ENCODE measurements around the gene ANKHD1. TPM values are rescaled to one million over a fixed set of nuclear protein-coding genes. Genes with fewer than 3 reads are reported as not detected.

Gene ANKHD1
- total and polyA plus RNA-seq, 9 of the 15 experiments (the other 6 are each of a cell fraction or from before 2014, with no cell fraction given): 38.9 to 138 (median 78.7) TPM

DNA sequence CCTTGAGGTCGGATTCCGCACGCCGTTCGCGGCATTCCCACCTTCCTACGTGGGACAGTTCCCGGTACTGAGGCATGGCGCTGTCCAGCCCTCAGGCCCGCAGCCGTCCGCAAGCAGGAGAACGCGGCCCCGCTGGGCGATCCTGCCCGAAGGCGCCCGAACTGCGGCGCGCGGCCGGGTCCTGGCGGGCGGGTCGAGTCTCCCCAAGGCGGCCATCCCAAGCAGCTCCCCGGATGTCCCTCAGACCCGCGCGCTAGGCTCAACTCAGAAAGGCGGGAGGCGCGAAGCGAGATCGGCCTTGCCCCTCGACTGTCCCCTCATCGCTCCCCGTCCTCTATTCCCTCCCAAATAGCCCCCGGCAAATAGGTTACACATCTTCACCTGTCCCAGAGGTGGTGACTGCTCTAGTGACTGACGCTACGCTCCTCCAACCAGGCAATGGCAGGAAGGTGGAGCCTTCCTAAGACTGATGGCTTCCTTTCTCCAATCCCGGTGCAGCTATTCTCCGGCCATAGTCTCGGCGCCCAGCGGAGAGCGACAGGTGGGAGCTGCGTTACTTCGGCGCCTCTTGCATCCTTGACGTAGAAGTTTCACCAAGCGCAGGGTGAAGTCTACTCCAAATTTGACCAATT, 787 bp upstream of the ANKHD1 start (continued):
- TF ChIP-seq, protein P1, sequence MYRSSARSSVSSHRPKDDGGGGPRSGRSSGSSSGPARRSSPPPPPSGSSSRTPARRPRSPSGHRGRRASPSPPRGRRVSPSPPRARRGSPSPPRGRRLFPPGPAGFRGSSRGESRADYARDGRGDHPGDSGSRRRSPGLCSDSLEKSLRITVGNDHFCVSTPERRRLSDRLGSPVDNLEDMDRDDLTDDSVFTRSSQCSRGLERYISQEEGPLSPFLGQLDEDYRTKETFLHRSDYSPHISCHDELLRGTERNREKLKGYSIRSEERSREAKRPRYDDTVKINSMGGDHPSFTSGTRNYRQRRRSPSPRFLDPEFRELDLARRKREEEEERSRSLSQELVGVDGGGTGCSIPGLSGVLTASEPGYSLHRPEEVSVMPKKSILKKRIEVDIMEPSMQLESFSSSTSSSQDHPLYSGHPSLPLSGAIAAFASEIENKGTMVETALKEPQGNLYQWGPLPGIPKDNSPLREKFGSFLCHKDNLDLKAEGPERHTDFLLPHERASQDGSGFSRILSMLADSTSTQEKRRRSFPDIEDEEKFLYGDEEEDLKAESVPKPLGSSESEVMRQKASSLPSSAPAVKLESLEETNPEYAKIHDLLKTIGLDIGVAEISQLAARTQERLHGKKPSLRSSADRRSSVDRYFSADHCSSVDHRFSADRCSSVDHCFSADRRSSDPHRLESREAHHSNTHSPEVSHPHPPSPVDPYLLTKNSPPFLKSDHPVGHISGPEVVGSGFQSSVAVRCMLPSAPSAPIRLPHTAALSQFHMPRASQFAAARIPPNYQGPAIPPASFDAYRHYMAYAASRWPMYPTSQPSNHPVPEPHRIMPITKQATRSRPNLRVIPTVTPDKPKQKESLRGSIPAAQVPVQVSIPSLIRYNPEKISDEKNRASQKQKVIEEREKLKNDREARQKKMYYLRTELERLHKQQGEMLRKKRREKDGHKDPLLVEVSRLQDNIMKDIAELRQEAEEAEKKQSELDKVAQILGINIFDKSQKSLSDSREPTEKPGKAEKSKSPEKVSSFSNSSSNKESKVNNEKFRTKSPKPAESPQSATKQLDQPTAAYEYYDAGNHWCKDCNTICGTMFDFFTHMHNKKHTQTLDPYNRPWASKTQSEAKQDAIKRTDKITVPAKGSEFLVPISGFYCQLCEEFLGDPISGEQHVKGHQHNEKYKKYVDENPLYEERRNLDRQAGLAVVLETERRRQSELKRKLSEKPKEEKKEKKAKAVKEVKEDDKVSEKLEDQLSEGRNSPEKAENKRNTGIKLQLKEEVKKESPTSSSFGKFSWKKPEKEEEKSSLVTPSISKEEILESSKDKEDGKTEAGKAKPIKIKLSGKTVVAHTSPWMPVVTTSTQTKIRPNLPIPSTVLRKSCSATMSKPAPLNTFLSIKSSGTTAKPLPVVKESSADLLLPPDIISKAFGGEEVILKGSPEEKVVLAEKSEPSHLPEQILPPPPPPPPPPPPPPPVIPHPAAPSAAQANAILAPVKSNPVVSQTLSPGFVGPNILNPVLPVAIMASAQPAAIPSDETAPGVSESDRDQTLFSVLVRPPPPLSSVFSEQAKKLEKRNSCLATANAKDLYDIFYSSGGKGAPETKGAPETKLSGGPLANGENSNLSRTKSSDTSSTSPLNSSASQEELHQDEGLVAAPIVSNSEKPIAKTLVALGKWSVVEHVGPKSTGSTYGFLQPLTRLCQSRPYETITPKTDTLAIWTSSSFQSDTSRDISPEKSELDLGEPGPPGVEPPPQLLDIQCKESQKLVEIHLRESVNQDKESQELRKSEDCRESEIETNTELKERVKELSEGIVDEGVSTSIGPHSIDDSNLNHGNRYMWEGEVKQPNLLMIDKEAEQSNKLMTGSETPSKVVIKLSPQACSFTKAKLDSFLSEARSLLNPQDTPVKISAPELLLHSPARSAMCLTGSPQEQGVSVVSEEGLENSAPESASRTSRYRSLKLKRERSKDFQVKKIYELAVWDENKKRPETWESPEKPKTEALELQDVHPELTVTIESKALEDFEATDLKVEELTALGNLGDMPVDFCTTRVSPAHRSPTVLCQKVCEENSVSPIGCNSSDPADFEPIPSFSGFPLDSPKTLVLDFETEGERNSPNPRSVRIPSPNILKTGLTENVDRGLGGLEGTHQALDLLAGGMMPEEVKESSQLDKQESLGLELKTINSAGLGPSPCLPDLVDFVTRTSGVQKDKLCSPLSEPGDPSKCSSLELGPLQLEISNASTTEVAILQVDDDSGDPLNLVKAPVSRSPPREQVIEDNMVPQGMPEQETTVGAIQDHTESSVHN (IDR thresholded peaks at IDR 0.05; ENCODE audit: borderline replicate concordance in 1 of 2, low read depth in 1 of 2): no peak
- TF ChIP-seq SIX5 (IDR thresholded peaks at IDR 0.05; ENCODE audit: borderline replicate concordance in 1 of 2, insufficient read depth in 1 of 2, low read depth in 1 of 2, low read length in 2 of 2) (no peak), RBBP5 (IDR thresholded peaks at IDR 0.05; ENCODE audit: borderline replicate concordance, insufficient read depth, low read length, poor library complexity, severe bottlenecking) (peak; percentile 68), MEF2D (tag; conservative IDR thresholded peaks at IDR 0.05; ENCODE audit: low read depth) (no peak), CHD2 (IDR thresholded peaks at IDR 0.05; ENCODE audit: low read depth, low read length) (no peak), ZNF3 (CRISPR knock-in tag; IDR thresholded peaks at IDR 0.05) (no peak), DMBX1 (CRISPR knock-in tag; IDR thresholded peaks at IDR 0.05; ENCODE audit: borderline replicate concordance) (0 out of 2 replicates have a peak, but pooled peaks have one; percentile 57), KAT2B (IDR thresholded peaks at IDR 0.05; ENCODE audit: low read depth, low read length) (no peak), PML (IDR thresholded peaks at IDR 0.05; ENCODE audit: low read length) (peak; percentile 73), C11orf30 (IDR thresholded peaks at IDR 0.05; ENCODE audit: low read depth) (no peak), KLF6 (CRISPR knock-in tag; IDR thresholded peaks at IDR 0.05; ENCODE audit: borderline replicate concordance) (no peak), NFYB (IDR thresholded peaks at IDR 0.05; ENCODE audit: extremely low read depth, insufficient read length) (peak; percentile 55), TBL1XR1 (IDR thresholded peaks at IDR 0.05; ENCODE audit: low read length in 2 of 2) (no peak), CC2D1A (IDR thresholded peaks at IDR 0.05) (no peak), NBN (IDR thresholded peaks at IDR 0.05; ENCODE audit: low read depth) (peak; percentile 8; the same call in 1 of the 2 replicates)
- TF ChIP-seq, protein P2, sequence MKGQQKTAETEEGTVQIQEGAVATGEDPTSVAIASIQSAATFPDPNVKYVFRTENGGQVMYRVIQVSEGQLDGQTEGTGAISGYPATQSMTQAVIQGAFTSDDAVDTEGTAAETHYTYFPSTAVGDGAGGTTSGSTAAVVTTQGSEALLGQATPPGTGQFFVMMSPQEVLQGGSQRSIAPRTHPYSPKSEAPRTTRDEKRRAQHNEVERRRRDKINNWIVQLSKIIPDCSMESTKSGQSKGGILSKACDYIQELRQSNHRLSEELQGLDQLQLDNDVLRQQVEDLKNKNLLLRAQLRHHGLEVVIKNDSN (CRISPR knock-in tag; IDR thresholded peaks at IDR 0.05): peak; percentile 46
- TF ChIP-seq, protein P3, sequence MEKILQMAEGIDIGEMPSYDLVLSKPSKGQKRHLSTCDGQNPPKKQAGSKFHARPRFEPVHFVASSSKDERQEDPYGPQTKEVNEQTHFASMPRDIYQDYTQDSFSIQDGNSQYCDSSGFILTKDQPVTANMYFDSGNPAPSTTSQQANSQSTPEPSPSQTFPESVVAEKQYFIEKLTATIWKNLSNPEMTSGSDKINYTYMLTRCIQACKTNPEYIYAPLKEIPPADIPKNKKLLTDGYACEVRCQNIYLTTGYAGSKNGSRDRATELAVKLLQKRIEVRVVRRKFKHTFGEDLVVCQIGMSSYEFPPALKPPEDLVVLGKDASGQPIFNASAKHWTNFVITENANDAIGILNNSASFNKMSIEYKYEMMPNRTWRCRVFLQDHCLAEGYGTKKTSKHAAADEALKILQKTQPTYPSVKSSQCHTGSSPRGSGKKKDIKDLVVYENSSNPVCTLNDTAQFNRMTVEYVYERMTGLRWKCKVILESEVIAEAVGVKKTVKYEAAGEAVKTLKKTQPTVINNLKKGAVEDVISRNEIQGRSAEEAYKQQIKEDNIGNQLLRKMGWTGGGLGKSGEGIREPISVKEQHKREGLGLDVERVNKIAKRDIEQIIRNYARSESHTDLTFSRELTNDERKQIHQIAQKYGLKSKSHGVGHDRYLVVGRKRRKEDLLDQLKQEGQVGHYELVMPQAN (IDR thresholded peaks at IDR 0.05; ENCODE audit: borderline replicate concordance): peak; percentile 96; the same call in 1 of the 2 replicates
